ENCODE measurements around the gene NGRN. TPM values are rescaled to one million over a fixed set of nuclear protein-coding genes. Genes with fewer than 3 reads are reported as not detected.

The NGRN gene
- total RNA-seq, 2 experiments from 2014 or later, result 28.5 to 30.0 TPM

DNA sequence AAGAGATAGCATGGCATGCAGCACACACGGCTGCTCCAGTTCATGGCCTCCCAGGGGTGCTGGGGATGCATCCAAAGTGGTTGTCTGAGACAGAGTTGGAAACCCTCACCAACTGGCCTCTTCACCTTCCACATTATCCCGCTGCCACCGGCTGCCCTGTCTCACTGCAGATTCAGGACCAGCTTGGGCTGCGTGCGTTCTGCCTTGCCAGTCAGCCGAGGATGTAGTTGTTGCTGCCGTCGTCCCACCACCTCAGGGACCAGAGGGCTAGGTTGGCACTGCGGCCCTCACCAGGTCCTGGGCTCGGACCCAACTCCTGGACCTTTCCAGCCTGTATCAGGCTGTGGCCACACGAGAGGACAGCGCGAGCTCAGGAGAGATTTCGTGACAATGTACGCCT lies 36.5 kb upstream of the NGRN start:
- no peak overlapping the region for H3K4me3 Mint-ChIP-seq
- no peaks in the 10 kb centered on the region for H3K9me3 Mint-ChIP-seq
- H3K27me3 Mint-ChIP-seq, result no peaks in the 10 kb centered on the region
- peaks cover 41% of the 10 kb centered on the region for H3K4me1 Mint-ChIP-seq
- ChIA-PET CTCF (no interaction called here), POLR2A (no interaction called here)
- no peak overlapping the region for H3K27ac Mint-ChIP-seq
- no peak for DNase-seq
- H3K36me3 Mint-ChIP-seq (ENCODE audit: low read depth), result peaks cover 32% of the 10 kb centered on the region

DNA sequence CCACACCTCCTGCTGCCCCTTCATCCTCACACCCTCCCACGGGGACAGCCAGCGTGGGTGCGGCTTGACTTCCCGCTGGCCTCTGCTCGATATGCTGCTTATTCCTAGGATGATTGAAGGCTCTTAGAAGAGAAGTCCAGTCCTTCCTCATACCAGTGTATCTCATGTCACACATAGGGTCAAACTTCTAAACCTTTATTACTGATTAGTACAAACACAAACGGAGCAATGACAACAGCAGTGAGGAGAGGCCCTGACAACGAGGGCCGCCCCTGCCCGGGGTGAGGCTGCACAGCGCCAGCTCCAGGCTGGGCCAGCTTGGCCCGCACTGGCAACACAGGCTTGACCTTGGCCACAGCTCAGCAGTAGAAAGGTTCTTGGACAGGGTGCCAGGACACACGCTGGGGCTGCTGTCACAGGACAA lies 35.4 kb upstream of the NGRN start:
- peak overlapping the region; percentile 97 for H3K27ac Mint-ChIP-seq
- peaks cover 51% of the 10 kb centered on the region for H3K4me1 Mint-ChIP-seq
- ChIA-PET POLR2A (no interaction called here), CTCF (interaction anchor here (0.9 to 3.6 kb wide), 5 partner anchors 9 to 88 kb away, joined by 3 to 13 read pairs (median 3); no protein-coding TSS in a partner anchor)
- no peaks in the 10 kb centered on the region for H3K27me3 Mint-ChIP-seq
- H3K36me3 Mint-ChIP-seq (ENCODE audit: low read depth), result peaks cover 30% of the 10 kb centered on the region
- H3K9me3 Mint-ChIP-seq, result no peaks in the 10 kb centered on the region
- peak overlapping the region; percentile 98 for H3K4me3 Mint-ChIP-seq
- no peak for DNase-seq

DNA sequence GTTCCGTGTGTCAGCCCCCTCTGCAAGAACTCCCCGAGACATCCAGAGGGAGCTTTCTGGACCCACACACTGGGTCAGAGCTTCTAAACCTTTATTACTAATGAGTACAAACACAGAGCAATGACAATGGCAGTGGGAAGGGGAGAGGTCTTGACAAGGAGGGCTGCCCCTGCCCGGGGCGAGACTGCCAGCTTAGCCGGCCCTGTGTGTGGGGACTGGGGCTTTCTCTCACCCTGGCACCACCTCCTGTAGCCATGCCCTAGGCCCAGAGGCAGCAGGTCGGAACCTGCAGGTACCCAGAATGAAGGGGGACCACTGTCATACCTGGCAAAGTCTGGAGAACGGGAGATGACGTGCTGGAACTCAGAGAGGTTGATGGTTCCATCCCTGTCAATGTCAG lies 34.9 kb upstream of the NGRN start:
- H3K27ac Mint-ChIP-seq, result peak overlapping the region; percentile 97
- DNase-seq, result no peak
- CTCF ChIA-PET, result interaction anchor here (0.9 to 3.6 kb wide), 8 partner anchors 9 to 131 kb away, joined by 3 to 17 read pairs (median 4); partner anchors contain the start of gene TTLL13
- no peaks in the 10 kb centered on the region for H3K27me3 Mint-ChIP-seq
- H3K4me3 Mint-ChIP-seq, result peak overlapping the region; percentile 98
- peaks cover 30% of the 10 kb centered on the region for H3K36me3 Mint-ChIP-seq (ENCODE audit: low read depth)
- POLR2A ChIA-PET, result no interaction called here
- H3K4me1 Mint-ChIP-seq, result peaks cover 53% of the 10 kb centered on the region
- H3K9me3 Mint-ChIP-seq, result no peaks in the 10 kb centered on the region

DNA sequence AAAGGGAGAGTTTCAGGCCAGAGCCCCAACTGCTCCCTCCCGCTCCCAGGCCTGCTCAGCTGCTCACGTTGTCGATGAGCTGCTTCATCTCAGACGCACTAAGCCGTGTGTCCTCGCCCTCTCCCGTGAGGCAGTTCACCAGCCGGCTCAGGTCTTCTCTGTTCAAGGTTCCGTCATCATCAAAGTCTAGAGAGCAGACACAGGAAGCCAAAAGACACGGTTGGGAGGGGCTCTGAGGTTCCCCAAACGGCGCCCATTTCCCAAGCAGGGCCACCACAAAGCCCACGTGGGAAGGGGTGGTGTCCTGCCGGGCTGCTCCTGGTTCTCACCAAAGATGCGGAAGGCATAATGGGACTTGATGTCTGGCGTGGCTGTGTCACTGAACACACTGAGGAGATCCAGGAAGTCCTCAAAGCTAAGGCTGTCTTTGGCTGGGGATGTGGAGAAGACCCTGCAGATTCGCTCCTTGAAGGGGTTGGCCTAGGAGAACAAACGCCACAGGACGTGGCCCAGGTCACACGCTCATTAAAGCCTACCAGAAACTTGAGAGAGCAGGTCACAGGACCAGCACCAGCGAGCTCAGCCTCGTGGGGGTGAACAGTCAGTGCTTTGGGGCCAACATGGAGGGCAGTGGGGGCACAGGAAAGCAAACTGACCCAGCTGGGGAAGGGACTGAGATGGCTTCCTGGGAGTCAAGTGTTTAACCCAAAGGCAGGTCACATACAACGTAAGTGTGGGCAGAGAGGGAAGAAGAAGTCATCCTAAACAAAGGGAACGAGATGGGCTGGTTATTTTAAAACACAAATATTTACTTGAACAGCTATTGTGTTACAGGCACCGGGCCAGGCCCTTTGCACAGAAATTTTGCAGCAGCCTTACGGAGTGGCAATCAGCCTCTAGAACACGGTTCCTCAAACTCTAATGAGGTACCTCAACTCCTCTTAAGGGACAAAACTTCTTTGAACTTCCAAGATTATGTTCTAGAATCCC lies 34.1 kb upstream of the NGRN start:
- peak overlapping the region; percentile 98 for H3K4me3 Mint-ChIP-seq
- ChIA-PET POLR2A (no interaction called here), CTCF (interaction anchor here (0.9 to 3.6 kb wide), 7 partner anchors 10 to 132 kb away, joined by 3 to 17 read pairs (median 4); partner anchors contain the start of gene TTLL13)

DNA sequence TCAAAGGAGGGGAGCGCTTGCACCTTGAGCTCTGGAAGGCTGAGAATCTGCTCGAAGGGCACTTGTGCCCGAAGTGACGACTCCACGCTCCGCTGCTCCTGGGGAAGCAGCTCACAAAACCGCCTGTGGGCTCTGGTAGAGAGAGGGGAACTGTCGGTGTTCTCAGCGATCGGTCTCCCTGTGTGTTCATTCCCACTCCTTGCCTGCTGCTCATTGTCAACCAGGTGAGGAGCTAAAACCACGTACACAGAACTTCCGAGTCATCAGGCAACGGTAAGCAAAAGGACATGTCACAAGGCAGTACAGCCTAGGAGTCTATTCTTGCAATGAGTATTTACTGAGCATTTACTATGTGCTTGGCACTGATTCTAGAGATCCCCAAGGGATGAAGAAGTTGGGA lies 33.3 kb upstream of the NGRN start:
- H3K9me3 Mint-ChIP-seq, result no peaks in the 10 kb centered on the region
- DNase-seq, result no peak

More for the DNA sequence above, 34.1 kb upstream of the NGRN start:
- Mint-ChIP-seq H3K9me3 (no peaks in the 10 kb centered on the region), H3K27ac (peak overlapping the region; percentile 97), H3K36me3 (ENCODE audit: low read depth) (peaks cover 26% of the 10 kb centered on the region), H3K4me1 (peaks cover 60% of the 10 kb centered on the region), H3K27me3 (no peaks in the 10 kb centered on the region)
- DNase-seq, result peak; percentile 90

DNA sequence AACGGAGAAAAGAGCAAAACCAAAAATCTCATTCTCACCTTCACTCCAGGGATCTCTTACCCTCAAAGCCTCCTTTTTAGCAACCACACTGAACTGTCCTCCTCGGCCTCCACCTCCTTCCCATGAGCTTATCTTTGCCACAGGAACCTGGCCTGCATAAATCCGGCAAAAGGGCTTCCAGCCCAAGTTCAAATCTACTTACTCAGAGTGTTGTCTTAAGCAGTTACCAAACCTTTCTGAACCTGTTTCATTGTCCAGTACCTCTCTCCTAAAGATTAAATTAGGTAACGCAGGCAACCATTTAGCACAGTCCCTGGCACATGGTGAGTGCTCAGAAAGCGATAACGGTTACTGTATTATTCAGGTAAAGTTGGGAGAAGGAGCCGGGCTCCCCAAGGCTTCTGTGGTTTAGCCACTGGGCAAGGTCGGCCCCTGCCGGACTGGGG lies 32.5 kb upstream of the NGRN start:
- DNase-seq, result peak; percentile 14
- Mint-ChIP-seq H3K27ac (peak overlapping the region; percentile 97), H3K27me3 (no peaks in the 10 kb centered on the region), H3K36me3 (ENCODE audit: low read depth) (peaks cover 27% of the 10 kb centered on the region), H3K9me3 (no peaks in the 10 kb centered on the region), H3K4me1 (peaks cover 60% of the 10 kb centered on the region), H3K4me3 (peak overlapping the region; percentile 98)
- ChIA-PET CTCF (interaction anchor here (0.8 to 3.6 kb wide), 13 partner anchors 10 to 92 kb away, joined by 3 to 17 read pairs (median 5); partner anchors contain the start of genes NGRN, SEMA4B and TTLL13), POLR2A (no interaction called here)

More for the DNA sequence above, 33.3 kb upstream of the NGRN start:
- peak overlapping the region; percentile 97 for H3K27ac Mint-ChIP-seq
- peaks cover 26% of the 10 kb centered on the region for H3K36me3 Mint-ChIP-seq (ENCODE audit: low read depth)
- POLR2A ChIA-PET, result no interaction called here
- peak overlapping the region; percentile 98 for H3K4me3 Mint-ChIP-seq
- peaks cover 60% of the 10 kb centered on the region for H3K4me1 Mint-ChIP-seq
- no peaks in the 10 kb centered on the region for H3K27me3 Mint-ChIP-seq
- CTCF ChIA-PET, result interaction anchor here (1.4 to 3.6 kb wide), 6 partner anchors 11 to 79 kb away, joined by 3 to 17 read pairs (median 8); partner anchors contain the start of genes NGRN and TTLL13

DNA sequence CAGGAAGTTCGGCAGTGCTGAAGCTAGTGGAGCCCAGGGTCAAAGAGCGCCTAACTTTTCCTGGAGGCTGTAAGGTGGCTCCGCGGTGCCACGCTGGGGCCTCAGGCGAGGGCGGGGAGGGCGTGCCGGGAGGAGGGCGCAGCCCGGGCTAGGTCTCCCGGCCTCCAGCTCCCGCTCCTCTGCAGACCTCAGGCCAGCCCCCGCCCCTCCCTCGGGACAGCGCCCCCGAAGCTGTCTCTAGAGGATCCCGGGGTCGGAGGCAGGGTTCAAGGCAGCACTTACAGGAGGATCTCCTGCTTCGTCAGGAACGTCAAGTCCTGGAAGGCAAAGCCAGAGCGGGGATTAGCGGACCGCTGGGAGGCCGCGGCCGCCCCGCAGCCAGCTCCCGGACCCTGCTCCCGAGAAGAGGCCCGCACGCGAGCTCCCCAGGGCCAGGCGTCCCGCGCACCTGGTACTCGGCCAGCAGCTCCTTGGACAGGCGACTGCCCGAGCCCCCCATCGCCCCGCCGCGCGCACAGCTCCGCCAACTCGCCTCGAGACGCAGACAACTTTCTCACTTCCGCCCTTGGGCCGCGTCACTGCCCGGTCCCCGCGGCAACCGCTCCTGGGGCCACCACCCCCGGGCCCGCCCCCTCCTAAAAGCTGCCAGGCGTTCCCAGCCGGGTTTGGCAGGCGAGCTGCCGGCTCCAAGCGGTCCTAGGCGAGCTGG lies 31.9 kb upstream of the NGRN start, which contains the start of gene CIB1:
Gene CIB1 (minus strand): TSS at position 555 of the 709 bp plus-strand sequence. CDS start 56 bp downstream, at position 499.
- CTCF ChIA-PET, result interaction anchor here (0.5 to 3.6 kb wide), 14 partner anchors 9 to 92 kb away, joined by 3 to 17 read pairs (median 5); partner anchors contain the start of genes NGRN, SEMA4B and TTLL13
- Mint-ChIP-seq H3K9me3 (no peaks in the 10 kb centered on the region), H3K4me1 (peaks cover 60% of the 10 kb centered on the region), H3K27ac (peak within 1 kb of the TSS; percentile 97), H3K4me3 (peak within 1 kb of the TSS; percentile 98), H3K36me3 (ENCODE audit: low read depth) (peaks cover 33% of the 10 kb centered on the region), H3K27me3 (no peaks in the 10 kb centered on the region)
- DNase-seq, result peak; percentile 96
- POLR2A ChIA-PET, result interaction anchor here (1.1 kb wide), 1 partner anchor 32 kb away, joined by 5 read pairs; the partner anchor contains the start of gene NGRN

DNA sequence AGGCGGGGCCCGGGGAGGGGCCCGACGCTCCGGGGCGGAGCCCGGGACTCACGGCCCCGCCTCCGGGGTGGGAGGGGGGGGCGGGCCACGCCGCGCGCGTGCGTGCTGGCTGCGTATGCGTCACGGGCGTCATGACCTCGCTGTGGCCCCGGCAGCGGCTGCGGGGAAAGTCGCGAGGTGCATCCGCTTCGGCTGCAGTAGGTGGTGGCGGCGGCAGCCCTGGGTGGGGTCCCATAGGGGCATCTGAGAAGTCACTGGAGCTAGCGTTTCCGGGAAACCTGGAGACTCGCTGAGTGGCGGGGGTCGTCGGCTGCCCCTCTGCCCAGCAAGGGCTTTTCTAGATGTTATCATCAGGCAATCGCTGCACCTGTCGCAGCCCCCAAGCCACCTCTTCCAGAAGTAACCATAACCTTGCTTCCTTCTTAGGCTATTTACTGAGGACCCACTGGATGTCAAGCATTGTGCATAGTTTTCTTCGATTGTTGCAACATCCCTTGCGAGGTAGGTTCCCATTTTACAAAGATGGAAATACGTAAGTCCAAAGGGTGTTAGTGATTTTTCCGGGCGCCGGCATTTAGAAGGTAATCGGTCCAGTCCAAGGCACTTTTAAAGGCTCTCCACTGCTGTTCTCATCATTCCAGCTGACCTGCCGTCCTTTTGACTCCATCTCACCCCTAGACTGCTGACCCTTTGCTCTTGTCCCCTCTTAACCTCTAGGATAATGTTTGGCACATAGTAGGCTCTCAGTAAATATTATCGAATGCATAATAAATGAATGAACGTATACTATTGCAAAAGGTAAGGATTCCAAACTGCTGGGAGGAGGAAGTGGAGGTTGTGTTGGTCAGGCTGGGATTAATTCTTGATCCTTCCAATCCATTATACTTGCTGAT lies 31.1 kb upstream of the NGRN start, which contains the start of gene GDPGP1:
Gene GDPGP1 (plus strand): TSS at position 114 of the 893 bp plus-strand sequence. CDS start 6,700 bp downstream, outside the sequence.
- H3K27me3 Mint-ChIP-seq, result no peaks in the 10 kb centered on the region
- CTCF ChIA-PET, result interaction anchor here (0.5 to 2.2 kb wide), 10 partner anchors 8 to 92 kb away, joined by 3 to 8 read pairs (median 4); partner anchors contain the start of gene NGRN
- peak within 1 kb of the TSS; percentile 97 for H3K27ac Mint-ChIP-seq
- peaks cover 27% of the 10 kb centered on the region for H3K36me3 Mint-ChIP-seq (ENCODE audit: low read depth)
- no peak for DNase-seq
- no peaks in the 10 kb centered on the region for H3K9me3 Mint-ChIP-seq
- POLR2A ChIA-PET, result interaction anchor here (1.1 kb wide), 1 partner anchor 31 kb away, joined by 5 read pairs; the partner anchor contains the start of gene NGRN
- peak within 1 kb of the TSS; percentile 98 for H3K4me3 Mint-ChIP-seq
- H3K4me1 Mint-ChIP-seq, result peaks cover 55% of the 10 kb centered on the region

DNA sequence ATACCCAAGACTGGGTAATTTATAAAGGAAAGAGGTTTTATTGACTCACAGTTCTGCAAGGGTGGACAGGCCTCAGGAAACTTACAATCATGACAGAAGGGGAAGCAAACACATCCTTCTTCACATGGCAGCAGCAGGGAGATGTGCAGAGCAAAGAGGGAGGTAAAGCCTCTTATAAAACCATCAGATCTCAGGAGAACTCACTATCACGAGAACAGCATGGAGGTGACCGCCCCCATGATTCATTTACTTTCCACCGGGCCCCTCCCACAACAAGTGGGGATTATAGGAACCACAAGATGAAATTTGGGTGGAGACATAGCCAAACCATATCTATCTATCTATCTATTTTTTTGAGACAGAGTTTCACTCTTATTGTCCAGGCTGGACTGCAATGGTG lies 26.1 kb upstream of the NGRN start:
- Mint-ChIP-seq H3K4me1 (peaks cover 19% of the 10 kb centered on the region), H3K36me3 (ENCODE audit: low read depth) (peaks cover 9% of the 10 kb centered on the region), H3K9me3 (no peaks in the 10 kb centered on the region), H3K4me3 (no peak overlapping the region), H3K27ac (no peak overlapping the region), H3K27me3 (no peaks in the 10 kb centered on the region)
- CTCF ChIA-PET, result interaction anchor here (3.1 kb wide), 1 partner anchor 9 kb away, joined by 14 read pairs; the partner anchor contains the start of gene TTLL13
- no peak for DNase-seq
- POLR2A ChIA-PET, result no interaction called here

DNA sequence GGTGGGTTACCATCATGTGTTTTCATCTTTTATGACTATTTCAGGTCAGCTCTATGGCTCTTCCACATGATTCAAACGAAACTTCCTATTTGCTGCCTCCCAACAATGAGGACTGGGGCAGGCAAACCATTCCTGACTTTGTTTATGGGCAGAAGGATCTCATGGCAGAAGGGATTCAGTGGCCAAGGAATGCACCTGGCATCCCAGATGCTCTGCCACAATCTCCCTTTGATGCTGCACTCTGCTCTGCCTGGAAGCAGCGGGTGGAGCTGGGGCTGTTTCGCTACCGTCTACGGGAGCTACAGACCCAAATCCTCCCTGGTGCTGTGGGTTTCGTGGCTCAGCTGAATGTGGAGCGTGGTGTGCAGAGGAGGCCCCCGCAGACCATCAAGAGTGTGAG lies 24.6 kb upstream of the NGRN start:
- no peak overlapping the region for H3K4me3 Mint-ChIP-seq
- peaks cover 7% of the 10 kb centered on the region for H3K4me1 Mint-ChIP-seq
- CTCF ChIA-PET, result interaction anchor here (0.6 kb wide), 1 partner anchor 377 kb away, joined by 3 read pairs; no protein-coding TSS in a partner anchor
- H3K27ac Mint-ChIP-seq, result no peak overlapping the region
- peaks cover 9% of the 10 kb centered on the region for H3K36me3 Mint-ChIP-seq (ENCODE audit: low read depth)
- no peak for DNase-seq
- POLR2A ChIA-PET, result no interaction called here
- H3K9me3 Mint-ChIP-seq, result no peaks in the 10 kb centered on the region
- H3K27me3 Mint-ChIP-seq, result no peaks in the 10 kb centered on the region
